OCI-LY3 (cell line): ENCODE data around the gene ABL1.
"Not testable (repeated sequence)": the region's sequence is repeated elsewhere in the genome, so short reads cannot be mapped to it uniquely, and the experiment has no call there.

ENCODE experiments used
- EZH2phosphoT487 ChIP-seq: fragments of 200-600 bp; shearing (Covaris generic); IDR thresholded peaks from 2 replicates; pipeline ENCODE4 v1.6.1; 2018; ENCODE audit warnings: antibody characterized with exemption, mixed run types, low read depth
- TF ChIP-seq, protein P1 (sequence below): fragments of 200-600, 300-600 bp; sonication (generic); IDR thresholded peaks from 2 replicates; pipeline ENCODE4 v1.5.1; 2014; ENCODE audit warnings: antibody characterized with exemption, low read length, low read depth

DNA sequence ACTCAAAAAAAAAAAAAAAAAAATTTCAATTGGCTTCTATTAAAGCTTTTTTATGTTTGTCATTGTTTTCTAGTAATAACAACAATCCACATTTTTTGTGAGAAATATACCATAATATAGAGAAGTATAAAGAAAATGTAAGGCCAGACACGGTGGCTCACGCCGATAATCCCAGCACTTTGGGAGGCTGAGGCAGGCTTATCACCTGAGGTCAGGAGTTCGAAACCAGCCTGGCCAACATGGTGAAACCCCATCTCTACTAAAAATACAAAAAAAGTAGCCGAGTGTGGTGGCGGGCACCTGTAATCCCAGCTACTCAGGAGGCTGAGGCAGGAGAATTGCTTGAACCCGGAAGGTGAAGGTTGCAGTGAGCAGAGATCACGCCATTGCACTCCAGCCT is 13.5 kb downstream of the ABL1 start:
- TF ChIP-seq, protein P1, sequence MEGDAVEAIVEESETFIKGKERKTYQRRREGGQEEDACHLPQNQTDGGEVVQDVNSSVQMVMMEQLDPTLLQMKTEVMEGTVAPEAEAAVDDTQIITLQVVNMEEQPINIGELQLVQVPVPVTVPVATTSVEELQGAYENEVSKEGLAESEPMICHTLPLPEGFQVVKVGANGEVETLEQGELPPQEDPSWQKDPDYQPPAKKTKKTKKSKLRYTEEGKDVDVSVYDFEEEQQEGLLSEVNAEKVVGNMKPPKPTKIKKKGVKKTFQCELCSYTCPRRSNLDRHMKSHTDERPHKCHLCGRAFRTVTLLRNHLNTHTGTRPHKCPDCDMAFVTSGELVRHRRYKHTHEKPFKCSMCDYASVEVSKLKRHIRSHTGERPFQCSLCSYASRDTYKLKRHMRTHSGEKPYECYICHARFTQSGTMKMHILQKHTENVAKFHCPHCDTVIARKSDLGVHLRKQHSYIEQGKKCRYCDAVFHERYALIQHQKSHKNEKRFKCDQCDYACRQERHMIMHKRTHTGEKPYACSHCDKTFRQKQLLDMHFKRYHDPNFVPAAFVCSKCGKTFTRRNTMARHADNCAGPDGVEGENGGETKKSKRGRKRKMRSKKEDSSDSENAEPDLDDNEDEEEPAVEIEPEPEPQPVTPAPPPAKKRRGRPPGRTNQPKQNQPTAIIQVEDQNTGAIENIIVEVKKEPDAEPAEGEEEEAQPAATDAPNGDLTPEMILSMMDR, result not testable (repeated sequence)
- not testable (repeated sequence) for TF ChIP-seq EZH2phosphoT487
